Stimulated activated CD8-positive, alpha-beta memory T cell treated with anti-CD3 and anti-CD28 coated beads, Interleukin-7, amount 100 ng/mL, for 4 hours (primary cell): Measurements from ENCODE around the gene RNH1.
"Not testable (repeated sequence)": the region's sequence is repeated elsewhere in the genome, so short reads cannot be mapped to it uniquely, and the experiment has no call there.

ENCODE experiments used
- DNase-seq, 2 donors: peaks; one replicate each; pipeline ENCODE4 v3.0.0-alpha.2; 2020; ENCODE audit warnings: low read depth in 2 of 2

The RNH1 gene

DNA sequence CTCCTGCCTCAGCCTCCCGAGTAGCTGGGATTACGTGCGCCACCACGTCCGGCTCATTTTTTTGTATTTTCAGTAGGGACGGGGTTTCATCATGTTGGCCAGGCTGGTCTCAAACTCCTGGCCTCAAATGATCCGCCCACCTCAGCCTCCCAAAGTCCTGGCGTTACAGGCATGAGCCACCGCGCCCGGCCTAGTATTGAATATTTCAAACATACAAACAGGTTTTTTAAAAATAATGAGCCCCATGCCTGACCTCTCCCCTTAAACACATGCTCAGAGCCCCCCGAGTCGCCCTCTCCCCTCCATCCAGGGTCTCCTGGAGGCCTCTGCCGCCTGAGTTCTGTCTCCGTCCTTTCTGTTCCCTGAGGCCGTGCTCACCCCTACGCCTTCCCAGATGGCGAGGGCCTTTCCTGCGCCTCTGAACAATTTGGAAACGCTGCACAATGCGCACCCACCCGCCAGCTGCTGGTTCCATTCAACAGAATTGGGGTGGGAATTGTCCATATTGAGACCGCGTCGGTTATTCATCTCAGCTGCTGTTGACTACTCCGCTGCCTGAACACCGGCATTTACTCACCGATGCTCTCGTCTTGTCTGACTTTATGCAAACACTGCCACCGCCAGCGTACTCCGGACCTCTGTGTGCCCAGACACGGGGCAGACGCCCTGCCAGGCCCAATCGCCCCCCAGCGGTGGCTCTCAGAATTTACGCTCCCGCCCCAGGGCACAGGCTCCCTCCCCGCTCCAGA, 13.6 kb upstream of the RNH1 start:
- no peak for DNase-seq

DNA sequence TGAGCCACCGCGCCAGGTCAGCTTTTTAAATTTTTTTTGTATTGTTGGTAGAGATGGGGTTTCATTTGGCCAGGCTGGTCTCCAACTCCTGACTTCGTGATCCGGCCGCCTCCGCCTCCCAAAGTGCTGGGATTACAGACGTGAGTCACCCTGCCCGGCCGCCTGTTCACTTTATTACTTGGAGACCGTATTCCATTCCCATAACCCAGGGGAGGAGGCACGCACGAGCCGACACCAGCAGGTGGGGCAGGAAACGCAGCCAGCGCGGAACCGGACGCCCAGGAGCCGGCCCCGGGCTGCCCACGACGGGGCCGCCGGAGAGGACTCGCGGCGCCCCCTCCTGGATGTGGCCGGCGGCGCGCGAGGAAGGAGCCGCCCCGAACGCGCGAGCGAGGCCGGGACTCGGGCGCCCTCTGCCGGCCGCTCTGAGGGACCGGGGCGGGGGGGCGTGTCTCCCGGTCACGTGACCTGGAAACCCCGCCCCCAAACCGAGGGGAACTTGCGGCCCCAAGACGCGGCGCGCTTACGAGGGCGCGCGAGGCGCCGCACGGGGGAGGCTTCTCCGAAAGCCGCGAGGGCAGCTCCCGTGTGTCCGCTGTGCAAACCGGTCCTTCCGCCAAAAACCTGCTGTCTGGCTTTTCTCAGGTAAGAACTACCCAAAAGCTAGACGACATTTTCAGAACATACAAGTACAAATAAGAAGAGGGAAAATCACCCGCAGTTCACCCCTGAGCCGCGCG, 11.6 kb upstream of the RNH1 start:
- peak; percentile 60 to 78 for DNase-seq

DNA sequence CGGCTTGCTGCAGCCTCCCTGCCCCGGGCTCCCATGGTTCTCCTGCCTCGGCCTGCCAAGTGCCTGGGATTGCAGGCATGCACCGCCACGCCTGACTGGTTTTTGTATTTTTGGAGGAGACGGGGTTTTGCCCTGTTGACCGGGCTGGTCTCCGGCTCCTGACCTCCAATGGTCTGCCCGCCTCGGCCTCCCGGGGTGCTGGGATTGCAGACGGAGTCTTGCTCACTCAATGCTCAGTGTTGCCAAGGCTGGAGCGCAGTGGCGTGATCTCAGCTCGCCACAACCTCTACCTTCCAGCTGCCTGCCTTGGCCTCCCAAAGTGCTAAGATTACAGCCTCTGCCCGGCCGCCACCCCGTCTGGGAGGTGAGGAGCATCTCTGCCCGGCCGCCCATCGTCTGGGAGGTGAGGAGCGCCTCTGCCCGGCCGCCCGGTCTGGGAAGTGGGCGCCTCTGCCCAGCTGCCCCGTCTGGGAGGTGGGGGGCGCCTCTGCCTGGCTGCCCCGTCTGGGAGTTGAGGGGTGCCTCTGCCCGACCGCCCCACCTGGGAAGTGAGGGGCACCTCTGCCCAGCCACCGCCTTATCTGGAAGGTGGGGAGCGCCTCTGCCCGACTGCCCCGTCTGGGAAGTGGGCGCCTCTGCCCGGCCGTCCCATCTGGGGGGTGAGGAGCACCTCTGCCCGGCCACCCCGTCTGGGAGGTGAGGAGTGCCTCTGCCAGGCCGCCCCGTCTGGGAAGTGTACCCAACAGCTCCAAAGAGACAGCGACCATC, 10.1 kb upstream of the RNH1 start:
- DNase-seq: not testable (repeated sequence)

DNA sequence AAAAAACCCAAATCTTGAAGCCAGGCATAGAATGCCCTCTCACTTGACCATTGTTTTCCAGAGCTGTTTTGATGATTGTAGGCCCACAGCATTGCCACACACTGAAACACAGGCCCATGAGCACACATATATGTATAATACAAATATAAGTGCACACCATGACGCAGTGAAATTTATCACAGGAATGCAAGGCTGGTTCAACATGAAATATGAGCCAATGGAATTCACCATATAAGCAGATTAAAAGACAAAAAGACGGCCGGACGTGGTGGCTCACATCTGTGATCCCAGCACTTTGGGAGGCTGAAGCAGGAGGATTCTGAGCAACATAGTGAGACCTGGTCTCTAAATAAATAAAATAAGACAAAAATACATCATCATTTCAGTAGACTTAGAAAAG, 9.4 kb upstream of the RNH1 start:
- DNase-seq: no peak

DNA sequence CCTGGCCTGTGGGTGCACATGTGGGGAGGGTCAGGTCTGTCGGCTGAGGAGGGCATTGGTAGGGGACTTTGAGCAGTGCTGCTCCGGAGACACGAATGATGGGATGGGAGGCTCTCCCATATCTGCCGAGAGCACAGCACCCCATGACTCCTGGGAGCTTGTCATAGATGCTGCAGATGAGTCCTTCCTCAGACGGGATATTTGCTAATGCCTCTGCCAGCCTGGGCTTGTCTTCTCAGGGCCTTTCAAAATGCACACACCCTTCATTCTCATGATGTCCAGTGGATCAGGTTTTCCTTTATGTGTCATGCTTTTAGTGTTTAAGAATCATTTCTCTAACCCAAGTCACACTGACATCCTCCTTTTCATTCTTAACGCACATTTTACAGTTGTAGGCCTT, 8.1 kb upstream of the RNH1 start:
- no peak for DNase-seq

DNA sequence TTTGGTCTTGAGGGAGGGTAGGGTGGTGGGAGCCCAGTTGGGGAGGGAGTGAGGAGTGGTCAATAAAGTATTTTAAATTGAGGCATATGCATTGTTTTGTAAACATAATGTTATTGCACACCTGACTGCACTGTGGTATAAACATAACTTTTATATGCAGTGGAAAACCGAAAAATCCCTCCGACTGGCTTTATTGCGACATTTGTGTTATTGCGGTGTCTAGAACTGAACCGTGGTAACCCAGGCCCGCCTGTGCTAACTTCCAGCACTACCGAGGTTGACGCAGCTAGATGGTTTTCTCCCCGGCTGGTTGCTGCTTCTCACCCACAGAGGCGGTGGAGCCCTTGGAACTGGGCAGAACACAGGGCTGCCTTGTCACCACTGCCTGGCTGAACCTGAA, 7.6 kb upstream of the RNH1 start:
- no peak for DNase-seq

DNA sequence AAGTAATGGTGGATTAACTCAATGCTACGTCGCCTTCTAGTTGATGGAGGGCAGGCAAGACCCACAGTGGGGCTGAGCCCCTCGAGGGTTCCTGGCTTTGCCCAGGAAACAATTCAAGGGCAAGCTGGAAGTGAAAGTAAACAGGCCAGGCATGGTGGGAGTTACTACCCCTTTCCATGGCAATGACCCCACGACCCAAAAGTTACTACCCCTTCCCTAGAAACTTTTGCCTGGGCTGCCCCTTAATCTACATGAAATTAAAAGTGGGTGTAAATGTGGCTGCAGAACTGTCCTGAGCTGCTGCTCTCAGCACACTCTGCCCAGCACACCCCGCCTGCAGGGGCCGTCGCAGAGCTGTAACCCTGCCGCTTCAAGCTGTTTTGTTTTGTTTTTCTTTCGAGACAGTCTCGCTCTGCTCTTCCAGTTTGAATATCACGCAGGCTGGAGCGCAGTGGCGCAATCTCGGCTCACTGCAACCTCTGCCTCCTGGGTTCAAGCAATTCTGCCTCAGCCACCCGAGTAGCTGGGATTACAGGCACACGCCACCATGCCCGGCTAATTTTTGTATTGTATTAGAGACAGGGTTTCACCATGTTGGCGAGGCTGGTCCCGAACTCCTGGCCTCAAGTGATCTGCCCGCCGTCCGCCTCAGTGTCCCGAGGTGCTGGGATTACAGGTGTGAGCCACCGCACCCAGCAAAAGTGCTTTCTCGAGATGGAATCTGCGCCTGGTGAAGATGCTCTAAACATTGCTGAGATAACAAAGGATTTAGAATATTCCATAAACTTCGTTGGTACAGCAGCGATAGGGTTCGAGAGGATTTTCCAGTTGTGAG, 5.9 kb upstream of the RNH1 start:
- DNase-seq: no peak

DNA sequence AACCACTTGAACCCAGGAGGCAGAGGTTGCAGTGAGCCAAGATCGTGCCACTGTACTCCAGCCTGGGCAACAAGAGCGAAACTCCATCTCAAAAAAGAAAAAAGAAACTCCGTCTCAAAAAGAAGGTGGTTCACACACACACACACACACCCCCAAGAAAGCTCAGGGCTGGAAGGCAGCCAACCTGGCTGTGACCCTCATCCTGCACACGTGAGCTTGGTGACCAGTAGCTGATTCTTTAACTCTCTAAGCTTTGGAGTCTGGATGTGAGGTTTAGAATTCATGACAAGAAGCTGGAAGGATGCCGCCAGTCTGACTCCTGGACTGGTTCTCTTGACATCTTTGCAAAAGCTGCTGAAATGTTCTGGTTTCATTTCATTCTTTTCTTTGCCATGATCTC, 1.9 kb upstream of the RNH1 start:
- DNase-seq: no peak

DNA sequence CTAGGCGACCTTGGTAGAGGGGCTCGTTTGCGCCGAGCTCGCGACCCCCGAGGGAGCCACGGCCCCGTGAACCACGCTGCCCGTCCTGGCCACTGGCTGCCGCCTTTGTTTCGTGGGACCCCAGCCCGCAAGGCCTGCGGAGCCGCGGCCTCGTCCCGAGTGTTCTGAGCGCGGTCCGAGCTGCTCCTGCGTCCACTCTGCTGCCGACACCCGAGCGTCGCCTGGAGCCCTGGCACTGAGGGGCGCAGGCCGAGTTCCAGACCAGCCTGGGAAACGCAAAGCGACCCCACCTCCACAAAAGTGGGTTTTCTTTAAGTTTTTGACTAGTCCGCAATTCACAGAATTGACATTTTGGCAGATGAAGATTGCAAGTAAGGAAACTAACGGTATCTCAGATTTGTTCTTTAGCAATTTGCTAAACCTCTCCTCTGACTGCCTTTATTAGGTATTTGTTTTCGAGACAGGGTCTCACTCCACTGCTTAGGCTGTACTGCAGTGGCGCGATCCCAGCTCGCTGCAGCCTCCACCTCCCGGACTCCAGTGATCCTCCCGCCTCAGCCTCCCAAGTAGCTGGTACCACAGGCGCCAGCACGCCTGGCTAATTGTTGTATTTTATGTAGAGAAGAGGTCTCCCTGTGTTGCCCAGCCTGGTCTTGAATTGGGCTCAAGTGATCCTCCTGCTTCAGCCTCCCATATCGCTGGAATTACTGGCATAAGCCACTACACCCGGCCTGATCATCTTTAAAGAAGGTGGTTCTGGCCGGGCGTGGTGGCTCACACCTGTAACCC, 879 bp upstream of the RNH1 start:
- DNase-seq: no peak

DNA sequence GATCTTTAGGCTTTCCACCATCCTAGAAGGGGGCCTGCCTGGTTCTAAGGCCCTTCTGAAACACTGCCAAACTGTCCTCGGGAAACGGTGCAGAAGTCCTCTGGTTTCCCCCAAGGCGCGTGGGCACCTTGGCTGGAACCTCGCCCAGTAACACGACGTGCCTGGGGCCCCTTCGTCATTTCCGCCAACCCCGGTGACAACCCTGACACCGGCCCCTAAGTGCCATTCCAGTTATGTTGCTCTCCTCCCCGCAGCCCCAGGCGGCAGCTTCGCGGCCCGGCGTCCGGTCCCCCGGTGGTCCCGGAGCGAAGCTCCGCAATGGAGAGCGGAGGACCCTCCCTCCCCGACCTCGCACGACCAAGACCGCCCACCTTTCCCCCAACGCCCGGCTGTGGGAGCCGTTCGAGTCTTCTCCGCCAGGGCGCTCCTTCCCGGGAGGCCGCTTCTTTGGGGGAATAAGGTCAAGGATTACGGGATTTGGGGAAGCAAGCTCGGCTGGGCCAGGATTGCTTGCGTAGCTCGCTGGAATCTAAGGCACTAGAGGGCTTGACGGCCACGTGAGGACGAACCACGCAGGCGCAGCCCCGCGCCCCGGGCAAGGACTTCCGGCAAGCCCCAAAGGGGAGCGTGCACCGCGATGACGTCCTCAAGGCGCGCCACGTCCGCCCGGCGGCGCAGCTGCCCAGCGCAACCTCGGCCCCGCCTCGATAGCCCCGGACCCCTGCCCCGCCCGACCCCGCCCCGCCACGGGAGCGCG, 626 bp downstream of the RNH1 start:
- DNase-seq: peak; percentile 92 to 98

DNA sequence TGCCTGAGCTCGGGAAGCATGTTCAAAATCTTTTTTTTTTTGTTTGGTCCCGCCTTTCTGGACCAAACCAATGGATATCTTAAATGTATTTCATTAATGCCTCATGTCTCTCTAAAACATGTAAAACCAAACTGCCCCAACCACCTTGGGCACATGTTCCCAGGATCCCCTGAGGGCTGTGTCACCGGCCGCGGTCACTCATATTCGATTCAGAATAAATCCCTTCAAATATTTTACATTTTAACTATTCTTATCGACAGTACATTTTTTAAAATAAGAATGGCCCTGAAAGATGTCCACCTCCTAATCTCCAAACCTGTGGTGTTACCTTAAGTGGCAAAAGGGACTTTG, 2.1 kb downstream of the RNH1 start:
- DNase-seq: no peak

DNA sequence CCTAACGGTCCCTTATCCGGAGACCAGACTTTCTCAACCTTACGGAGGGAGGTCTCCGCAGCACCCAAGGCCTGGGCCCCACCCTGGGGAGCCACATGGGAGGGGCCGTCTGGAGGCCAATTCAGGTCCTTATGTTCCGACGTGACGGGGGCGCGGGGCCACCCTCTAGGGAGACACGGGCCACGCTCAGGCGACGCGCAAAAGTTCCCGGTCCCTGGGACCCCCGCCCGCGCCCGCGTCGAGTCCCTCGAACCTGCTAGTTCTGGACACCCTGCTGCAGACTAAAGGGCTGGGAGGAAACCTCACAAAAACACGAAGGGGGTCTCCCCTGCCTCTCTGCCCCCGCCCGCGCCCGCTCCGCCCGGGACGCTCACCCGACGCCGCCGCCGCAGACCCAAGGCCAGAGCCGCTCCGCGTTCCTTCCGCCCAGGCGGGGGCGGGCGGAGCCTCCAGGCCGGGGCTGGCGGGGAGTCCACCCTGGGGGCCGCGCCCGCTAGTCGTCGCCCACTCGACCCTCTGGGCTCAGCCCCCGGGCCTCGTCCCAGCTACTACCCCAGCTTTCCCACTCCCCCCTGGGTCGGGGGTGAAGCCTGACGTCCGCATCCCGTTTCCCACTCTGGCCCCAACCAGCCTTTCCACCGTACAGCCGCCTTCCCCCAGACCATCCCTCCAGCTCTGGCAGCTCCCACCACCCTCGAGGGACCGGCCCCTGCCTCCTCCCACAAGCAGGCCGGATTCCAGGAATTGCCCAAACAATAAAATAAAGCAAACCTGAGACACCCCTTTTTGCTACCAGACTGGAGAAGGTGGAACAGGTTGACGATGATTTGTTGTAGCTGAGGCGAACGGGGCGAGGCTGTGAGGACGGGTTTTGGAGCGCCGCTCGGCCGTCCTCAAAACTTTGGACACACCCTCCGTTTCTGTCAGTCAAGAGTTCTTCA, 2.7 kb downstream of the RNH1 start:
- DNase-seq: no peak

DNA sequence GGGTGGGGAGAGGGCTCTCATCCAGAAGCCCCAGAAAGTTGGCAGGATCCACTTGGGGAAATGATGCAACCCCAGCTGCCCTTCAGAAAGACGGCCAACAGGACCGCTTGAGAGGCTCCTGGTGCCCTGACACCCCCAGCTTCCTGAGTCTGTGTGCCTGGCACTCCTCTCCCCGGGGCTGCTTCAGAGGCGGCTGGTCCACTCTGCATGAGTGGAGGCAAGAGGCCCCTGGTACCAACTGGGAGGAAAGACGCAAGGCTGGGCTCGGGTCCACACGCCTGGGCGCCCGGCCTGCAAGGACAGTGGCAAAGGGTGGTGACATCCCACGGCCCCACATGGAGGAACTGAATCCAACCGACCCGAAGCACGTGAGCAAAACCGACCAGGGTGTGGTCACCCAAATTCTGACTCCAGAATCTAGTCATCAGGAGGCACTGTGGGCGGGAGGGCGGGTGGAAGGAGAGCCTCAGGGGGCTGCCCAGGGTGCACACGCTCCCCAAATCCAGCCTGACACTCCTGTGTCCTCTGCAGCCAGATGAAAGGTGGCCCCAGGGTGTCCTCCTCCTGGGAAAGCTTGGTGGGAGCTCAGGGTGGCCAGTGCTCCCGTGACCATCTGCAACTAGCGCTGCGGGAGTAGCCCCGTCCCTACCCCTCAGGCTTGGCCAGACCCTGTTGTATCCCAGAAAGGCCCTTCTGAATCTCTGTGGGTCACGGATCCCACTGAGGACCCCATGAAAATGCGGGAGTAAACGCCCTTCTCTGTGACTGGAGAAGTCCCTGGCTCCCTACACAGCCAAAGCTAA, 3.7 kb downstream of the RNH1 start:
- no peak for DNase-seq

DNA sequence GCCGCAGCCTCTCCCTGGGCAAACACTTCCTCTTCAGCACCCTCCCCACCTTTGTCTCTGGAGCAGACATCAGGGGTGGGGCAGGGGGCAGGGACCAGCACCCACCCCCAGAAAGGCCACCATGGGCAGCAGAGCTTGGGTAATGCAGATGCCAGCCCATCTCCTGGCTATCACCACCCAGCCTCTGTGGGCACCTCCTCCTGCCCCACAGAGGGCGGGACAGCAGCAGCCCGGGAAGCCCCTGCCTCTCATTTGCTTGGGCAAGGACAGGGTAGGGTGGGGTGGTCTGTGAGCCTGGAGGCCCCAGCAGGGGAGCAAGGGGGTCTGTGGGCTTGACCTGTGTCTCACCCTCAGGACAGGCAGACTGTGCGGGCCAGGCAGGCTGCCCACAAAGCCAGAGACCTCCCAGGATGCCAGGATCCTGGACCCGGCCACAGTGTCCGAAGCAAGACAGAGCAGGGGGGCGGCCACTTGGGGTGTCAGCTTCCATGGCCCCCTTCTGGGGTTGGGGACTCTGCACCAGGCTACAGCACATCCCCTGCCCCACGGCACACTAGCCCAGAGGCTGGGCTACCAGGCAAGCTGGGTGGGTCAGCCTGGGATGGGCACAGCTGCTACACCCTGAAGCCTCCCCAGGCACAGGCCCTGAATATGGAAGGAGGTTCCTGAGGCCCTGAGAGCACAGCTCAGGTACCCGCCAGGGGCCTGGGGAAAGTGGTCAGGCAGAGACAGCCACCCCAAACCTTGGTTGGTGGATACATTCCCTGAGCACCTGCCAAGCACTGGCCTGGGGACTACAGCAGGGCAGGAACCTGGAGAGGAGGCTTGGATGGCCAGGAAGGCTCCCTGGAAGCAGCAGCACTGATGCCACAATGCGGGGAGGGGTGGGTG, 4.5 kb downstream of the RNH1 start:
- DNase-seq: no peak

DNA sequence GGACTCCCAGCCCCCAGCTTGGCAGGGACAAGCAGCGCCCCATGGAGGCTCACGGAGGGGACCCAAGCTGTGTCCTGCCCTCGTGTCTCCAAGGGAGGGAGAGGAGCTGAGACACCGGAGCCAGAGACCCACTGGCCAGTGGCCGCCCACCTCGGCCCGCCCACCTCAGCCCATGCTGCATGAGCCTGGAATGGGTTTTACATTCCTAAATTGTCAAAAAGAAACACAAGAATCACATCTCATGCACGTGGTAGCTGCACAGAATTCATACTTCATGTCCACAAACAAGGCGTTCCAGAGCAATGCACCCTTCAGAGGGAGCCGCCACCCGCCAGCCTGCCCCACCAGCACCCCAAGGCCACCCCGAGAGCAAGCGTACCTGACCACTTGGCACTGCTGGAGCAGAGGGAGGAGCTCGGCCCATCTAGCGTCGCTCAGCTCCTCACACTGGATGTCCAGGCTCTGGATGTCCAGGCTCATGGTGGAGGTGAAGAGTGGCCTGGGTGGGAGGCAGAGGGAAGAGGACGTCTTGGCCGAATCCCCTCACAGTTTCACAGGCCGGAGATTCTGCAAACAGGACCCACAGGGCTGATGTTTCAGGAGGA, 5.3 kb downstream of the RNH1 start:
- no peak for DNase-seq

DNA sequence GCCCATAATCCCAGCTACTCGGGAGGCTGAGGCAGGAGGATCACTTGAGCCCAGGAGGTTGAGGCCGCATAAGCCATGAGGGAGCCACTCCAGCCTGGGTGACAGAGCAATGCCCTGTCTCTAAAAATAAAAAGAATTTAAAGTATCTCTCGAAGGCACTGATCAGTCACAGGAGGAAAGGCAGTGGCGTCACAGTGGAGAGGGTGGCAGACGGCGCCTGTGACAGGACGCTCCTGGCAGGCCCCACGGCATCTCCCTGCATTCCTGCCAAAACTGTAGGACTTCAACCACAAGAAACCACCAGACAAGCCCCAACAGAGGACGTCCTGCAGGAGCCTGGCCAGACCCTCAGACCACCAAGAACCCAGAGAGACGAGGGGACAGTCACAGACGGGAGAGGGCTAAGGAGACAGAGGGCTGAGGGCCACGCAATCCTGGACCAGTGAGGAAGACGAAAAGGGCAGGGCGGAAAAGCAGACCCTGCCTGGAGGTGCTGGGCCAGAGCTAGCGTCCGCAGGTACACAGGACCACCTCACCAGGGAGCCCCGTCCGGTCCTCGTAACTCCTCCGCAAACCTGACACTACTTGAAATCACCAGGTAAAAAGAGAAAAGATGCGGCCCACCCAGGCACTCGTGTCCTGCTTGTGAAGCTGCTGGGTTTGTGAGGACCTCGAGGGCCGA, 5.9 kb downstream of the RNH1 start:
- no peak for DNase-seq
